HG02798 (cell line): ENCODE data around the gene VWA3B.

Source experiments
- ATAC-seq: cut with Tn5 transposase; IDR thresholded peaks from one replicate; pipeline ENCODE4 v1.9.1; 2021; ENCODE audit warnings: mild to moderate bottlenecking; ENCODE audit not compliant: unreplicated experiment, poor library complexity

Gene VWA3B

GRCh38 chr2:98355881-98356280, 268.9 kb downstream of the VWA3B start:
- ATAC-seq, result no peak

DNA sequence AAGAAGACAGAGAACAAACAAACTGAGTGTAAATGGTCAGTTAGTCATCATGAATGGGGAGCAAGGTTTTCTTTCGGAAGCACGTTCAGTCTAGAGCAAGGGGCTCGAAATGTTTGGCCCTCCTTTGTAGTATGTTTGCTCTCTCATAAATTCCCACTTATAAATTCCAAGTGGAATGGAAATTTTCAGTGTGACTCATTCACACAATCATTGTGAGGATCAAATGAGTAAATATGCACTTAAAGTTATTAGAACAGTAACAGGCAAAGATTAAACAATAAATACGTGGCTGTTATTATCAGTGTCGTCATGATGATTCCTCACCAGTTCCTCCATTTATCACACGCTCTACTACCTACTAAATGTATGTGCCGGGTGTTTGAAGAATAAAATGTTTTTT, 269.8 kb downstream of the VWA3B start:
- no peak for ATAC-seq

- ATAC-seq, result no peak
Measured at GRCh38 chr2:98357849-98358248, 270.9 kb downstream of the VWA3B start.

- no peak for ATAC-seq
Measured at GRCh38 chr2:98359986-98360385, 273.0 kb downstream of the VWA3B start.
